Osteocyte (in vitro differentiated cells): ENCODE results near the gene MKRN2OS. TPM values are rescaled to one million over a fixed set of nuclear protein-coding genes. Genes with fewer than 3 reads are reported as not detected.

Experiments
- DNase-seq: peaks from one replicate; pipeline ENCODE4 v3.0.0; 2021; ENCODE audit warnings: mixed read lengths; ENCODE audit not compliant: unreplicated experiment; ENCODE audit errors: extremely low spot score
- H3K27ac Mint-ChIP-seq: one replicate; pipeline ENCODE4 v1.8.0; 2021; ENCODE audit warnings: mild to moderate bottlenecking, mixed read lengths; ENCODE audit not compliant: unreplicated experiment
- H3K27me3 Mint-ChIP-seq: one replicate; pipeline ENCODE4 v1.8.0; 2021; ENCODE audit warnings: mixed read lengths; ENCODE audit not compliant: unreplicated experiment
- H3K36me3 Mint-ChIP-seq: one replicate; pipeline ENCODE4 v1.8.0; 2021; ENCODE audit warnings: mixed read lengths; ENCODE audit not compliant: unreplicated experiment
- H3K4me1 Mint-ChIP-seq: one replicate; pipeline ENCODE4 v1.8.0; 2021; ENCODE audit warnings: mixed read lengths; ENCODE audit not compliant: unreplicated experiment
- H3K4me3 Mint-ChIP-seq: one replicate; pipeline ENCODE4 v1.8.0; 2021; ENCODE audit warnings: mild to moderate bottlenecking, moderate library complexity, mixed read lengths; ENCODE audit not compliant: unreplicated experiment
- H3K9me3 Mint-ChIP-seq: one replicate; pipeline ENCODE4 v1.8.0; 2021; ENCODE audit warnings: mixed read lengths; ENCODE audit not compliant: unreplicated experiment
- CTCF ChIP-seq: fragments of 200-600 bp; sonication (generic); IDR thresholded peaks from 2 replicates; pipeline ENCODE4 v1.5.0; 2021; ENCODE audit warnings: antibody characterized with exemption, mild to moderate bottlenecking, moderate library complexity
- total RNA-seq: library from RNA; stranded (reverse); gene quantifications from 2 replicates; pipeline ENCODE4 v1.2.1, GENCODE V29; 2021

Gene MKRN2OS
- total RNA-seq, 1 donor from 2014 or later, result not detected

GRCh38 chr3:12518261-12519028 is 26.9 kb downstream of the MKRN2OS start:
- H3K4me1 Mint-ChIP-seq, result no peaks in the 10 kb centered on the region
- H3K9me3 Mint-ChIP-seq, result no peaks in the 10 kb centered on the region
- DNase-seq, result no peak
- H3K27ac Mint-ChIP-seq, result no peak overlapping the region
- H3K27me3 Mint-ChIP-seq, result no peaks in the 10 kb centered on the region
- no peak overlapping the region for H3K4me3 Mint-ChIP-seq
- no peak for TF ChIP-seq CTCF
- H3K36me3 Mint-ChIP-seq, result peaks cover 7% of the 10 kb centered on the region

- H3K36me3 Mint-ChIP-seq, result peaks cover 12% of the 10 kb centered on the region
- no peaks in the 10 kb centered on the region for H3K9me3 Mint-ChIP-seq
- H3K27ac Mint-ChIP-seq, result no peak overlapping the region
- DNase-seq, result no peak
- no peaks in the 10 kb centered on the region for H3K4me1 Mint-ChIP-seq
- no peak for TF ChIP-seq CTCF
- H3K27me3 Mint-ChIP-seq, result no peaks in the 10 kb centered on the region
- no peak overlapping the region for H3K4me3 Mint-ChIP-seq
These were observed 28.4 kb downstream of the MKRN2OS start for GRCh38 chr3:12516873-12517272.

GRCh38 chr3:12515631-12516030 is 29.7 kb downstream of the MKRN2OS start:
- Mint-ChIP-seq H3K9me3 (no peaks in the 10 kb centered on the region), H3K27ac (no peak overlapping the region), H3K27me3 (no peaks in the 10 kb centered on the region), H3K36me3 (peaks cover 8% of the 10 kb centered on the region), H3K4me3 (no peak overlapping the region), H3K4me1 (peaks cover 6% of the 10 kb centered on the region)
- TF ChIP-seq CTCF, result no peak
- no peak for DNase-seq

GRCh38 chr3:12513694-12514446 is 31.4 kb downstream of the MKRN2OS start:
- TF ChIP-seq CTCF, result no peak
- H3K4me3 Mint-ChIP-seq, result no peak overlapping the region
- H3K27me3 Mint-ChIP-seq, result no peaks in the 10 kb centered on the region
- peaks cover 20% of the 10 kb centered on the region for H3K4me1 Mint-ChIP-seq
- H3K9me3 Mint-ChIP-seq, result no peaks in the 10 kb centered on the region
- peaks cover 8% of the 10 kb centered on the region for H3K36me3 Mint-ChIP-seq
- H3K27ac Mint-ChIP-seq, result no peak overlapping the region
- DNase-seq, result no peak

GRCh38 chr3:12512534-12513118 is 32.7 kb downstream of the MKRN2OS start:
- Mint-ChIP-seq H3K36me3 (peaks cover 8% of the 10 kb centered on the region), H3K27ac (no peak overlapping the region), H3K4me3 (no peak overlapping the region), H3K4me1 (peaks cover 32% of the 10 kb centered on the region), H3K27me3 (no peaks in the 10 kb centered on the region), H3K9me3 (no peaks in the 10 kb centered on the region)
- TF ChIP-seq CTCF, result no peak
- DNase-seq, result no peak
